Erythroblast (primary cell): ENCODE data around the gene GLRX5.

ENCODE experiments used
- GATA1 ChIP-seq: IDR thresholded peaks from 2 replicates; pipeline ENCODE4 v1.6.1; 2011; ENCODE audit warnings: low read depth, mild to moderate bottlenecking, control low read depth, low read length, moderate library complexity
- POLR2A ChIP-seq: IDR thresholded peaks from 2 replicates; pipeline ENCODE4 v1.6.1; 2011; ENCODE audit warnings: mild to moderate bottlenecking, low read length

- TF ChIP-seq POLR2A (peak; percentile 37), GATA1 (no peak)
These were observed 2.9 kb upstream of the GLRX5 start for GRCh38 chr14:95531969-95532368.
